Measurements from ENCODE around the gene PRKCA.

The PRKCA gene

GRCh38 chr17:66367107-66367506 lies 64.7 kb downstream of the PRKCA start:
- no peak for DNase-seq (ENCODE audit: low read depth)
- no peak overlapping the region for H3K4me3 ChIP-seq (ENCODE audit: control insufficient read depth, low read depth, low read length)
- TF ChIP-seq, protein P1, sequence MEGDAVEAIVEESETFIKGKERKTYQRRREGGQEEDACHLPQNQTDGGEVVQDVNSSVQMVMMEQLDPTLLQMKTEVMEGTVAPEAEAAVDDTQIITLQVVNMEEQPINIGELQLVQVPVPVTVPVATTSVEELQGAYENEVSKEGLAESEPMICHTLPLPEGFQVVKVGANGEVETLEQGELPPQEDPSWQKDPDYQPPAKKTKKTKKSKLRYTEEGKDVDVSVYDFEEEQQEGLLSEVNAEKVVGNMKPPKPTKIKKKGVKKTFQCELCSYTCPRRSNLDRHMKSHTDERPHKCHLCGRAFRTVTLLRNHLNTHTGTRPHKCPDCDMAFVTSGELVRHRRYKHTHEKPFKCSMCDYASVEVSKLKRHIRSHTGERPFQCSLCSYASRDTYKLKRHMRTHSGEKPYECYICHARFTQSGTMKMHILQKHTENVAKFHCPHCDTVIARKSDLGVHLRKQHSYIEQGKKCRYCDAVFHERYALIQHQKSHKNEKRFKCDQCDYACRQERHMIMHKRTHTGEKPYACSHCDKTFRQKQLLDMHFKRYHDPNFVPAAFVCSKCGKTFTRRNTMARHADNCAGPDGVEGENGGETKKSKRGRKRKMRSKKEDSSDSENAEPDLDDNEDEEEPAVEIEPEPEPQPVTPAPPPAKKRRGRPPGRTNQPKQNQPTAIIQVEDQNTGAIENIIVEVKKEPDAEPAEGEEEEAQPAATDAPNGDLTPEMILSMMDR (conservative IDR thresholded peaks at IDR 0.05; ENCODE audit: control insufficient read depth, insufficient read depth, low read depth, low read length): no peak

- no peak for DNase-seq (ENCODE audit: low read depth)
- H3K4me3 ChIP-seq (ENCODE audit: control insufficient read depth, low read depth, low read length): no peak overlapping the region
- TF ChIP-seq, protein P1 (conservative IDR thresholded peaks at IDR 0.05; ENCODE audit: control insufficient read depth, insufficient read depth, low read depth, low read length): no peak
These were observed 67.4 kb downstream of the PRKCA start for GRCh38 chr17:66369830-66370229.

DNA sequence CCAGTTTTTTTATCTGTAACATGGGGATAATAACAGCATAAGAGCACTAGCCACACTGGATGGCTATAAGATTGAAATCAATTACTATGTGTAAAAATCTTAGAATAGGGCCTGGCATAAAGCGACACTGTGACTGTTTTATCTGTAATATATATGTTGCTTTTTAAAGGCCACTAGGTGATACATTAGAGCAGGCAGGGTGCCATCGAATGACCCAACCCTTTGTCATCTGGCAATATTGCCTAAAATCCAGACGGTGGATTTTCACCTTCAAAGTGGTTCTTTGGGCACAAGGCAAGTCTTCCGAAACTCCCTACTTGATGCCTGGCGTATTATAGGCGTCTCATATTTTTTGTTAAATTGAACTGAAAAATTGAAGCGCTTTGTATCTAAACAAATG lies 69.1 kb downstream of the PRKCA start:
- TF ChIP-seq, protein P1 (conservative IDR thresholded peaks at IDR 0.05; ENCODE audit: control insufficient read depth, insufficient read depth, low read depth, low read length): no peak
- no peak overlapping the region for H3K4me3 ChIP-seq (ENCODE audit: control insufficient read depth, low read depth, low read length)
- DNase-seq (ENCODE audit: low read depth): peak; percentile 48

GRCh38 chr17:66372182-66372581 lies 69.8 kb downstream of the PRKCA start:
- no peak overlapping the region for H3K4me3 ChIP-seq (ENCODE audit: control insufficient read depth, low read depth, low read length)
- TF ChIP-seq, protein P1 (conservative IDR thresholded peaks at IDR 0.05; ENCODE audit: control insufficient read depth, insufficient read depth, low read depth, low read length): no peak
- DNase-seq (ENCODE audit: low read depth): no peak

- no peak for DNase-seq (ENCODE audit: low read depth)
- H3K4me3 ChIP-seq (ENCODE audit: control insufficient read depth, low read depth, low read length): no peak overlapping the region
- TF ChIP-seq, protein P1 (conservative IDR thresholded peaks at IDR 0.05; ENCODE audit: control insufficient read depth, insufficient read depth, low read depth, low read length): no peak
These were observed 70.7 kb downstream of the PRKCA start for GRCh38 chr17:66373079-66373478.

- DNase-seq (ENCODE audit: low read depth): no peak
- TF ChIP-seq, protein P1 (conservative IDR thresholded peaks at IDR 0.05; ENCODE audit: control insufficient read depth, insufficient read depth, low read depth, low read length): no peak
- H3K4me3 ChIP-seq (ENCODE audit: control insufficient read depth, low read depth, low read length): no peak overlapping the region
These were observed 71.8 kb downstream of the PRKCA start for GRCh38 chr17:66373944-66374817.
